Measurements from ENCODE around the gene CTF1. TPM values are rescaled to one million over a fixed set of nuclear protein-coding genes. Genes with fewer than 3 reads are reported as not detected.

CTF1 gene
- total and polyA plus RNA-seq, 10 of the 15 experiments (the other 5 are each of a cell fraction or from before 2014, with no cell fraction given), result 0.04 to 0.46 (median 0.11) TPM; not detected in 3

- no peak for TF ChIP-seq NKRF (conservative IDR thresholded peaks at IDR 0.05)
- TF ChIP-seq SP1 (IDR thresholded peaks at IDR 0.05; ENCODE audit: low read depth, low read length), result peak; percentile 90
- no peak for TF ChIP-seq ATF2 (IDR thresholded peaks at IDR 0.05; ENCODE audit: low read length)
- TF ChIP-seq POLR2AphosphoS2 (IDR thresholded peaks at IDR 0.05; ENCODE audit: low read depth, low read length), result no peak
- TF ChIP-seq NFIC (IDR thresholded peaks at IDR 0.05; ENCODE audit: low read depth, low read length), result no peak
- TF ChIP-seq SUPT20H (IDR thresholded peaks at IDR 0.05; ENCODE audit: borderline replicate concordance, control insufficient read depth, low read depth, low read length), result no peak
- no peak for TF ChIP-seq NR2F1 (conservative IDR thresholded peaks at IDR 0.05)
- no peak for TF ChIP-seq LARP7 (IDR thresholded peaks at IDR 0.05)
- no peak for TF ChIP-seq ZBED1 (IDR thresholded peaks at IDR 0.05; ENCODE audit: borderline replicate concordance)
- TF ChIP-seq SIX5 (IDR thresholded peaks at IDR 0.05; ENCODE audit: low read depth, low read length, severe bottlenecking), result peak; percentile 96
- TF ChIP-seq RBBP5 (conservative IDR thresholded peaks at IDR 0.05), result no peak
- peak; percentile 99 for TF ChIP-seq ZNF592 (IDR thresholded peaks at IDR 0.05)
- TF ChIP-seq ESRRA (IDR thresholded peaks at IDR 0.05; ENCODE audit: low read length), result peak; percentile 81; the same call in 1 of the 2 replicates
- TF ChIP-seq NFXL1 (IDR thresholded peaks at IDR 0.05; ENCODE audit: borderline replicate concordance), result no peak
- peak; percentile 34 for TF ChIP-seq PBX3 (IDR thresholded peaks at IDR 0.05; ENCODE audit: insufficient replicate concordance, low read depth, low read length)
- TF ChIP-seq ZBTB33 (IDR thresholded peaks at IDR 0.05), result no peak
- TF ChIP-seq CBX5 (IDR thresholded peaks at IDR 0.05; ENCODE audit: low read depth), result no peak
- TF ChIP-seq MAX (IDR thresholded peaks at IDR 0.05; ENCODE audit: low read depth, low read length), result peak; percentile 47; the same call in 1 of the 2 replicates
- TF ChIP-seq CHD2 (IDR thresholded peaks at IDR 0.05; ENCODE audit: borderline replicate concordance, low read depth, low read length), result peak; percentile 87
- TF ChIP-seq ZSCAN29 (IDR thresholded peaks at IDR 0.05), result no peak
Observed at GRCh38 chr16:30922960-30923535, 26.6 kb downstream of the CTF1 start (continued).

Measured in GM12878 (cell line).